SU-DHL-6 (cell line): Measurements from ENCODE around the gene USP7.

Experiments
- H2AFZ ChIP-seq: fragments of 200-600 bp; sonication (generic); 2 replicates; pipeline ENCODE4 v1.6.1; 2014; ENCODE audit warnings: low read depth, mild to moderate bottlenecking, moderate library complexity, mixed read lengths, antibody characterized with exemption, low read length; ENCODE audit not compliant: severe bottlenecking
- H3F3A ChIP-seq: fragments of 200-600 bp; shearing (Covaris generic); 2 replicates; pipeline ENCODE4 v1.6.0; 2016; ENCODE audit warnings: antibody characterized with exemption, mild to moderate bottlenecking; ENCODE audit not compliant: insufficient read depth
- H3K27ac ChIP-seq: fragments of 200-600 bp; sonication (generic); 2 replicates; pipeline ENCODE4 v1.5.1; 2016; ENCODE audit warnings: low read depth, mild to moderate bottlenecking, low read length, moderate library complexity, mixed read lengths
- H3K27me3 ChIP-seq: fragments of 200-600 bp; sonication (generic), shearing (Covaris generic); 2 replicates; pipeline ENCODE4 v1.6.0; 2014; ENCODE audit warnings: mild to moderate bottlenecking, low read length
- H3K36me3 ChIP-seq: fragments of 200-600 bp; sonication (generic); 2 replicates; pipeline ENCODE4 v1.6.1; 2014; ENCODE audit warnings: mild to moderate bottlenecking, low read length, mixed read lengths
- H3K4me2 ChIP-seq: fragments of 300-600, 200-600 bp; shearing (Covaris generic), sonication (generic); 2 replicates; pipeline ENCODE4 v1.6.0; 2014; ENCODE audit warnings: low read length, low read depth, mild to moderate bottlenecking; ENCODE audit not compliant: poor library complexity, severe bottlenecking
- H3K4me3 ChIP-seq: fragments of 200-600 bp; sonication (generic); 2 replicates; pipeline ENCODE4 v1.5.1; 2014; ENCODE audit warnings: antibody characterized with exemption, low read length, mild to moderate bottlenecking, mixed read lengths; ENCODE audit not compliant: insufficient read depth, poor library complexity, severe bottlenecking
- H3K79me2 ChIP-seq: fragments of 200-600 bp; sonication (generic); 2 replicates; pipeline ENCODE4 v1.6.1; 2014; ENCODE audit warnings: mild to moderate bottlenecking, low read length, moderate library complexity; ENCODE audit not compliant: insufficient read depth
- H3K9ac ChIP-seq: fragments of 200-600 bp; sonication (generic); 2 replicates; pipeline ENCODE4 v1.7.0; 2014; ENCODE audit warnings: mild to moderate bottlenecking, low read length
- H3K9me2 ChIP-seq: fragments of 200-600 bp; sonication (generic); replicated peaks from 2 replicates; pipeline ENCODE4 v1.6.1; 2014; ENCODE audit warnings: low read length; ENCODE audit not compliant: insufficient read depth
- H3K9me3 ChIP-seq: fragments of 200-600 bp; sonication (generic); 2 replicates; pipeline ENCODE4 v1.6.1; 2014; ENCODE audit warnings: low read length, mixed read lengths; ENCODE audit not compliant: insufficient read depth
- H4K20me1 ChIP-seq: fragments of 200-600 bp; sonication (generic); 2 replicates; pipeline ENCODE4 v1.6.1; 2014; ENCODE audit warnings: low read depth, mild to moderate bottlenecking, antibody characterized with exemption, low read length, moderate library complexity, mixed read lengths
- CTCF ChIP-seq: fragments of 200-600 bp; sonication (generic); IDR thresholded peaks from one replicate; pipeline ENCODE4 v1.5.1; 2017; ENCODE audit warnings: antibody characterized with exemption, mild to moderate bottlenecking, low read length, moderate library complexity; ENCODE audit not compliant: insufficient read depth, poor library complexity, severe bottlenecking
- EZH2phosphoT487 ChIP-seq: fragments of 200-600 bp; sonication (generic), shearing (Covaris generic); conservative IDR thresholded peaks from 2 replicates; pipeline ENCODE4 v1.6.1; 2018; ENCODE audit warnings: mild to moderate bottlenecking, antibody characterized with exemption, low read length, moderate library complexity, mixed read lengths

Gene USP7

GRCh38 chr16:8990445-8990844 lies 26.7 kb upstream of the USP7 start:
- TF ChIP-seq EZH2phosphoT487 = no peak
- TF ChIP-seq CTCF = no peak

GRCh38 chr16:8989099-8989878 lies 25.6 kb upstream of the USP7 start:
- H3K9me3 ChIP-seq = no peaks in the 10 kb centered on the region
- no peaks in the 10 kb centered on the region for H4K20me1 ChIP-seq
- no peak overlapping the region for H3K4me3 ChIP-seq
- no peak overlapping the region for H2AFZ ChIP-seq
- H3K9ac ChIP-seq = no peak overlapping the region
- H3K79me2 ChIP-seq = no peaks in the 10 kb centered on the region
- H3K27ac ChIP-seq = no peak overlapping the region
- TF ChIP-seq CTCF (no peak), EZH2phosphoT487 (no peak)
- H3K27me3 ChIP-seq = no peaks in the 10 kb centered on the region
- no peak overlapping the region for H3K4me2 ChIP-seq
- H3K36me3 ChIP-seq = no peaks in the 10 kb centered on the region
- H3K9me2 ChIP-seq = no peaks in the 10 kb centered on the region
- H3F3A ChIP-seq = no peaks in the 10 kb centered on the region

More at GRCh38 chr16:8990445-8990844, 26.7 kb upstream of the USP7 start:
- no peak overlapping the region for H3K9ac ChIP-seq
- no peaks in the 10 kb centered on the region for H3K79me2 ChIP-seq
- no peaks in the 10 kb centered on the region for H4K20me1 ChIP-seq
- H2AFZ ChIP-seq = no peak overlapping the region
- no peak overlapping the region for H3K27ac ChIP-seq
- no peaks in the 10 kb centered on the region for H3K36me3 ChIP-seq
- H3F3A ChIP-seq = no peaks in the 10 kb centered on the region
- H3K4me2 ChIP-seq = no peak overlapping the region
- no peaks in the 10 kb centered on the region for H3K9me2 ChIP-seq
- no peaks in the 10 kb centered on the region for H3K27me3 ChIP-seq
- H3K9me3 ChIP-seq = no peaks in the 10 kb centered on the region
- no peak overlapping the region for H3K4me3 ChIP-seq

DNA sequence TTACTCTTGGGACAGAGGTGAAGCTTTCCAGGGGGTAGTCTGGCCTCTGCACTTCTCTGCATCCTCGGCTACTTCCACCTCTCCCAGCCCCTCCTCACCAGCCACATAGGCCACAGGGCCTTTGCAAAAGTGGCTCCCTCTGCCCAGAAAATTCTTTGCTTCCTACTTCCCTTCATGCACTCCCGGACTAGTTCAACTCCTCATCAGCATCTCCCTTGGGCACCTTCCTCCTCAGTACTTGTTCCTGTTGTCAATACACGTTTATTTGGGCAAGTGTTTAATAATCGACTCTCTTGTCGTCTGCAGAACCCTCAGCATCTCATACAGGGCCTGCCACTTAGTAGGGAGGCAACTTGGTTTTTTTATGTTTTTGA lies 23.1 kb upstream of the USP7 start:
- H3K36me3 ChIP-seq = no peaks in the 10 kb centered on the region
- no peak overlapping the region for H3K27ac ChIP-seq
- no peak overlapping the region for H3K4me3 ChIP-seq
- H3K9me3 ChIP-seq = no peaks in the 10 kb centered on the region
- TF ChIP-seq CTCF = no peak
- TF ChIP-seq EZH2phosphoT487 = no peak
- no peak overlapping the region for H3K4me2 ChIP-seq
- no peaks in the 10 kb centered on the region for H3K9me2 ChIP-seq
- H3F3A ChIP-seq = no peaks in the 10 kb centered on the region
- H3K9ac ChIP-seq = no peak overlapping the region
- no peaks in the 10 kb centered on the region for H4K20me1 ChIP-seq
- H3K27me3 ChIP-seq = no peaks in the 10 kb centered on the region
- no peak overlapping the region for H2AFZ ChIP-seq
- H3K79me2 ChIP-seq = no peaks in the 10 kb centered on the region
